Right atrium auricular region (tissue), 2 donors: ENCODE results near the gene SPTB. TPM values are rescaled to one million over a fixed set of nuclear protein-coding genes. Genes with fewer than 3 reads are reported as not detected.

Experiments
- DNase-seq: peaks from one replicate; pipeline ENCODE4 v3.0.0-alpha.2; 2019; ENCODE audit warnings: low spot score
- H3K27ac ChIP-seq, 2 donors: fragments of 200-600 bp; sonication (generic); 1 replicate in 1 of 2; 2 replicates in 1 of 2; pipeline ENCODE4 v1.5.1; 2016 to 2019
- H3K27me3 ChIP-seq, 2 donors: fragments of 200-600 bp; sonication (generic); one replicate each; pipeline versions ENCODE4 v1.5.1 to v1.6.0; 2017 to 2019
- H3K36me3 ChIP-seq: fragments of 200-600 bp; sonication (generic); one replicate; pipeline ENCODE4 v1.5.1; 2016
- H3K4me1 ChIP-seq, 2 donors: fragments of 200-600 bp; sonication (generic); one replicate each; pipeline versions ENCODE4 v1.5.1 to v1.6.0; 2017 to 2019
- H3K4me3 ChIP-seq, 2 donors: fragments of 200-600 bp; sonication (generic); 1 replicate in 1 of 2; 2 replicates in 1 of 2; pipeline ENCODE4 v1.5.1; 2017 to 2019; ENCODE audit warnings: mild to moderate bottlenecking in 1 of 2, moderate library complexity in 1 of 2
- H3K9me3 ChIP-seq, 2 donors: fragments of 200-600 bp; sonication (generic); one replicate each; pipeline ENCODE4 v1.5.1; 2019
- CTCF ChIP-seq, 2 donors: fragments of 200-600 bp; sonication (generic); IDR thresholded peaks; one replicate each; pipeline ENCODE4 v1.5.1; 2019; ENCODE audit warnings: antibody characterized with exemption in 2 of 2
- total RNA-seq, 2 donors: library from RNA; depleted of rRNA; stranded (reverse); fragments of >200 nt; gene quantifications; one replicate each; pipeline ENCODE4 v1.1.0, GENCODE V29; 2016

Gene SPTB
- total RNA-seq, 2 donors from 2014 or later, result 84.4 to 102 TPM

- no peak overlapping the region for H3K27ac ChIP-seq
- no peaks in the 10 kb centered on the region for H3K9me3 ChIP-seq
- TF ChIP-seq CTCF (IDR thresholded peaks at IDR 0.05), result no peak
- no peak for DNase-seq
- H3K4me1 ChIP-seq, result peaks cover 0 to 26% of the 10 kb centered on the region in 2 donors
- H3K36me3 ChIP-seq, result peaks cover 66% of the 10 kb centered on the region
- H3K27me3 ChIP-seq, result no peaks in the 10 kb centered on the region
- H3K4me3 ChIP-seq, result no peak overlapping the region
These were observed 143.2 kb downstream of the SPTB start for GRCh38 chr14:64736271-64737169.

- peaks cover 0 to 28% of the 10 kb centered on the region in 2 donors for H3K4me1 ChIP-seq
- H3K27ac ChIP-seq, result no peak overlapping the region
- no peak for TF ChIP-seq CTCF (IDR thresholded peaks at IDR 0.05)
- H3K9me3 ChIP-seq, result no peaks in the 10 kb centered on the region
- H3K36me3 ChIP-seq, result peaks cover 66% of the 10 kb centered on the region
- H3K27me3 ChIP-seq, result no peaks in the 10 kb centered on the region
- H3K4me3 ChIP-seq, result no peak overlapping the region
- no peak for DNase-seq
These were observed 144.7 kb downstream of the SPTB start for GRCh38 chr14:64734990-64735389.

GRCh38 chr14:64733899-64734298 is 145.8 kb downstream of the SPTB start:
- no peak for TF ChIP-seq CTCF (IDR thresholded peaks at IDR 0.05)
- no peaks in the 10 kb centered on the region for H3K27me3 ChIP-seq
- no peak for DNase-seq
- peaks cover 66% of the 10 kb centered on the region for H3K36me3 ChIP-seq
- H3K4me3 ChIP-seq, result no peak overlapping the region
- H3K27ac ChIP-seq, result no peak overlapping the region
- peaks cover 0 to 37% of the 10 kb centered on the region in 2 donors for H3K4me1 ChIP-seq
- H3K9me3 ChIP-seq, result no peaks in the 10 kb centered on the region

- Histone ChIP-seq H3K4me3 (no peak overlapping the region), H3K4me1 (peaks cover 0 to 39% of the 10 kb centered on the region in 2 donors), H3K27ac (no peak overlapping the region), H3K27me3 (no peaks in the 10 kb centered on the region), H3K9me3 (no peaks in the 10 kb centered on the region), H3K36me3 (peaks cover 66% of the 10 kb centered on the region)
- no peak for DNase-seq
- no peak for TF ChIP-seq CTCF (IDR thresholded peaks at IDR 0.05)
These were observed 146.4 kb downstream of the SPTB start for GRCh38 chr14:64733321-64733720.

GRCh38 chr14:64732536-64733120 is 147.1 kb downstream of the SPTB start:
- H3K4me3 ChIP-seq, result no peak overlapping the region
- no peaks in the 10 kb centered on the region for H3K9me3 ChIP-seq
- no peak overlapping the region for H3K27ac ChIP-seq
- H3K4me1 ChIP-seq, result peaks cover 0 to 36% of the 10 kb centered on the region in 2 donors
- no peak for TF ChIP-seq CTCF (IDR thresholded peaks at IDR 0.05)
- no peaks in the 10 kb centered on the region for H3K27me3 ChIP-seq
- DNase-seq, result no peak
- peaks cover 67% of the 10 kb centered on the region for H3K36me3 ChIP-seq
